GM12878 (cell line): ENCODE results near the gene OSBP. TPM values are rescaled to one million over a fixed set of nuclear protein-coding genes. Genes with fewer than 3 reads are reported as not detected.

Experiments used
- BMI1 ChIP-seq: fragments of 450-650 bp; IDR thresholded peaks from 2 replicates; pipeline ENCODE4 v1.6.1; 2016; ENCODE audit warnings: mild to moderate bottlenecking, moderate library complexity, borderline replicate concordance
- BRCA1 ChIP-seq: IDR thresholded peaks from 2 replicates; pipeline ENCODE4 v1.6.1; 2011; ENCODE audit warnings: low read depth, low read length, improper control_type of control experiment
- CEBPB ChIP-seq, 2 experiments: fragments of 150-350 bp in 1 of 2; IDR thresholded peaks; 2 replicates each; pipeline ENCODE4 v1.6.1; 2012 to 2014; ENCODE audit warnings: low read depth in 2 of 2, low read length in 2 of 2, borderline replicate concordance in 1 of 2, inconsistent platforms in 1 of 2
- EED ChIP-seq: sonication (generic); IDR thresholded peaks from 2 replicates; pipeline ENCODE4 v1.6.1; 2016; ENCODE audit warnings: antibody characterized with exemption, low read depth
- IRF4 ChIP-seq: IDR thresholded peaks from 2 replicates; pipeline ENCODE4 v1.6.1; 2011; ENCODE audit warnings: low read depth, low read length
- JUNB ChIP-seq: IDR thresholded peaks from 2 replicates; pipeline ENCODE4 v1.6.1; 2016; ENCODE audit warnings: antibody characterized with exemption, mild to moderate bottlenecking
- MYC ChIP-seq: IDR thresholded peaks from 2 replicates; pipeline ENCODE4 v1.6.1; 2011; ENCODE audit warnings: mild to moderate bottlenecking, low read length, moderate library complexity, inconsistent platforms; ENCODE audit not compliant: insufficient read depth, insufficient replicate concordance, insufficient read length, severe bottlenecking
- NRF1 ChIP-seq: conservative IDR thresholded peaks from 2 replicates; pipeline ENCODE4 v1.6.1; 2011; ENCODE audit warnings: mild to moderate bottlenecking, low read depth, low read length, improper control_type of control experiment
- RB1 ChIP-seq: fragments of 450-650 bp; formaldehyde crosslinking; IDR thresholded peaks from 2 replicates; pipeline ENCODE4 v1.6.1; 2017; ENCODE audit warnings: mild to moderate bottlenecking, borderline replicate concordance
- RBBP5 ChIP-seq: fragments of 200-600 bp; sonication (generic); conservative IDR thresholded peaks from 2 replicates; pipeline ENCODE4 v1.6.1; 2016
- RELA ChIP-seq: fragments of 450-650 bp; IDR thresholded peaks from 2 replicates; pipeline ENCODE4 v1.8.0; 2014; ENCODE audit warnings: borderline replicate concordance; ENCODE audit not compliant: partially characterized antibody
- SPI1 ChIP-seq: IDR thresholded peaks from 2 replicates; pipeline ENCODE4 v1.6.1; 2011; ENCODE audit warnings: low read depth, mild to moderate bottlenecking, low read length, moderate library complexity, borderline replicate concordance; ENCODE audit not compliant: insufficient read depth
- ZBED1 ChIP-seq: IDR thresholded peaks from 2 replicates; pipeline ENCODE4 v1.6.1; 2016; ENCODE audit warnings: borderline replicate concordance
- ZNF217 ChIP-seq: fragments of 450-650 bp; IDR thresholded peaks from 2 replicates; pipeline ENCODE4 v1.6.1; 2017; ENCODE audit warnings: antibody characterized with exemption, mild to moderate bottlenecking
- ZNF384 ChIP-seq: IDR thresholded peaks from 2 replicates; pipeline ENCODE4 v1.6.1; 2012; ENCODE audit warnings: low read depth, mild to moderate bottlenecking, low read length, improper control_type of control experiment, borderline replicate concordance
- ZSCAN29 ChIP-seq: fragments of 450-650 bp; IDR thresholded peaks from 2 replicates; pipeline ENCODE4 v1.6.1; 2017; ENCODE audit warnings: mild to moderate bottlenecking, moderate library complexity
- polyA plus RNA-seq, 11 experiments: library from polyadenylated mRNA; depleted of rRNA in 4 of 11; unstranded in 6 of 11; stranded (reverse) in 5 of 11; fragments of >200 nt; fragmentation: Nextera tagmentation in 4 of 11; fragmentation: Illumina TruSeq in 1 of 11; extraction: Ambion mirVana in 4 of 11; extraction: Trizol in 1 of 11; gene quantifications; 1 replicate in 1 of 11; 2 replicates in 10 of 11; pipeline versions ENCODE4 v1.2.1 to v1.2.3, GENCODE V29; 2011 to 2016; ENCODE audit warnings: inconsistent platforms in 2 of 11, missing spikeins in 2 of 11, low read depth in 1 of 11
- total RNA-seq, 4 experiments: library from RNA; depleted of rRNA in 3 of 4; stranded (reverse); fragments of >200 nt in 3 of 4; fragmentation: Illumina TruSeq in 1 of 4; extraction: Trizol in 1 of 4; gene quantifications; 2 replicates each; pipeline versions ENCODE4 v1.2.1 to v1.2.3, GENCODE V29; 2013 to 2021
- TF ChIP-seq, protein P1 (sequence below): fragments of 150-350 bp; IDR thresholded peaks from 2 replicates; pipeline ENCODE4 v1.6.1; 2014; ENCODE audit warnings: mild to moderate bottlenecking, low read depth, low read length
- TF ChIP-seq, protein P2 (sequence below): IDR thresholded peaks from 2 replicates; pipeline ENCODE4 v1.6.1; 2012; ENCODE audit warnings: low read depth, low read length, improper control_type of control experiment
- TF ChIP-seq, protein P3 (sequence below): IDR thresholded peaks from 2 replicates; pipeline ENCODE4 v1.6.1; 2012; ENCODE audit warnings: improper control_type of control experiment, low read depth, low read length; ENCODE audit not compliant: insufficient replicate concordance
- TF ChIP-seq, protein P4 (sequence below): fragments of 450-650 bp; formaldehyde crosslinking; IDR thresholded peaks from 2 replicates; pipeline ENCODE4 v1.4.0; 2022; ENCODE audit warnings: mild to moderate bottlenecking, moderate library complexity

OSBP gene
- total and polyA plus RNA-seq, 10 of the 15 experiments (the other 5 are each of a cell fraction or from before 2014, with no cell fraction given): 5.9 to 41.2 (median 21.7) TPM

DNA sequence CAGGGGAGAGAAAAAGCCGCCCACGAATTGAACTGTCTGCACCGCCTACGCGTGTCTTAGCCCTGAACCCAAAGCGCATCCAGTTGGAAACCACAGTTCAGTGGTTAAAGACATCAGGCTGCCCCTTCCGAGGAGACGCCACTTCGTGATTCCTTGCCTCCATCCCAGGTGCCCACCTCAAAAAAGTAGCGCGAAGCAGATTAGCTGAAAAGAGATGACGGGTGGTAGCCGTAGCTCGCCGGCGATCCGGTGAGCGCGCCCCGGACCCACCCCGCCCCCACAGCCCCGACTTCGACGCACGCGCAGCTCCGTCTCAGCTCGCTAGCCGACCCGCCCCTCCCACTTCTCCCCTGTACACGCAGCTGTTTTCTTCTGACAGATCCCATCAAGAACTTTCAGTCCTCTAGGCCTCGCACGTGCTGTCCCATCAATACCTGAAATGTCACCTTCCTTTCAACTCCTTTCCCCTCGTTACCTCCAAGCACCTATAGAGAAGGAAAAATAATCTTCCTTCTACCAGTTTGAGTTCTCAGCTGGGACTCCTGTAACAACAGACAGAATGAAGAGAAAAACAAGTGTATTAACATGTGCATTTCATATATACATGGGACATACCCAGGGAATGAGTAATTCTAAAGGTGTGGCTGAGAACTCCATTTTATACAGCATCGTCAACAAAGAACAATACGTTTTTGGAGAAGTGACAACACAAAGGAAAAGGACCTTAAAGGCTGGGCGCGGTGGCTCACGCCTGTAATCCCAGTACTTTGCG, 54.7 kb downstream of the OSBP start (continued):
- TF ChIP-seq, protein P1, sequence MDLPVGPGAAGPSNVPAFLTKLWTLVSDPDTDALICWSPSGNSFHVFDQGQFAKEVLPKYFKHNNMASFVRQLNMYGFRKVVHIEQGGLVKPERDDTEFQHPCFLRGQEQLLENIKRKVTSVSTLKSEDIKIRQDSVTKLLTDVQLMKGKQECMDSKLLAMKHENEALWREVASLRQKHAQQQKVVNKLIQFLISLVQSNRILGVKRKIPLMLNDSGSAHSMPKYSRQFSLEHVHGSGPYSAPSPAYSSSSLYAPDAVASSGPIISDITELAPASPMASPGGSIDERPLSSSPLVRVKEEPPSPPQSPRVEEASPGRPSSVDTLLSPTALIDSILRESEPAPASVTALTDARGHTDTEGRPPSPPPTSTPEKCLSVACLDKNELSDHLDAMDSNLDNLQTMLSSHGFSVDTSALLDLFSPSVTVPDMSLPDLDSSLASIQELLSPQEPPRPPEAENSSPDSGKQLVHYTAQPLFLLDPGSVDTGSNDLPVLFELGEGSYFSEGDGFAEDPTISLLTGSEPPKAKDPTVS: no peak
- TF ChIP-seq ZSCAN29 (no peak), ZBED1 (no peak), JUNB (no peak), CEBPB (IDR thresholded peaks at IDR 0.05; ENCODE audit: borderline replicate concordance in 1 of 2, low read depth in 2 of 2, low read length in 2 of 2) (no peak), NRF1 (peak; percentile 37), RB1 (no peak), RELA (no peak), BMI1 (no peak), ZNF384 (no peak), EED (peak; percentile 43), BRCA1 (no peak), RBBP5 (0 out of 2 replicates have a peak, but pooled peaks have one; percentile 42), MYC (no peak), IRF4 (no peak), ZNF217 (no peak), SPI1 (peak; percentile 41; the same call in 1 of the 2 replicates)
- TF ChIP-seq, protein P2, sequence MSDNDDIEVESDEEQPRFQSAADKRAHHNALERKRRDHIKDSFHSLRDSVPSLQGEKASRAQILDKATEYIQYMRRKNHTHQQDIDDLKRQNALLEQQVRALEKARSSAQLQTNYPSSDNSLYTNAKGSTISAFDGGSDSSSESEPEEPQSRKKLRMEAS: peak; percentile 80; the same call in 1 of the 2 replicates
- TF ChIP-seq, protein P3, sequence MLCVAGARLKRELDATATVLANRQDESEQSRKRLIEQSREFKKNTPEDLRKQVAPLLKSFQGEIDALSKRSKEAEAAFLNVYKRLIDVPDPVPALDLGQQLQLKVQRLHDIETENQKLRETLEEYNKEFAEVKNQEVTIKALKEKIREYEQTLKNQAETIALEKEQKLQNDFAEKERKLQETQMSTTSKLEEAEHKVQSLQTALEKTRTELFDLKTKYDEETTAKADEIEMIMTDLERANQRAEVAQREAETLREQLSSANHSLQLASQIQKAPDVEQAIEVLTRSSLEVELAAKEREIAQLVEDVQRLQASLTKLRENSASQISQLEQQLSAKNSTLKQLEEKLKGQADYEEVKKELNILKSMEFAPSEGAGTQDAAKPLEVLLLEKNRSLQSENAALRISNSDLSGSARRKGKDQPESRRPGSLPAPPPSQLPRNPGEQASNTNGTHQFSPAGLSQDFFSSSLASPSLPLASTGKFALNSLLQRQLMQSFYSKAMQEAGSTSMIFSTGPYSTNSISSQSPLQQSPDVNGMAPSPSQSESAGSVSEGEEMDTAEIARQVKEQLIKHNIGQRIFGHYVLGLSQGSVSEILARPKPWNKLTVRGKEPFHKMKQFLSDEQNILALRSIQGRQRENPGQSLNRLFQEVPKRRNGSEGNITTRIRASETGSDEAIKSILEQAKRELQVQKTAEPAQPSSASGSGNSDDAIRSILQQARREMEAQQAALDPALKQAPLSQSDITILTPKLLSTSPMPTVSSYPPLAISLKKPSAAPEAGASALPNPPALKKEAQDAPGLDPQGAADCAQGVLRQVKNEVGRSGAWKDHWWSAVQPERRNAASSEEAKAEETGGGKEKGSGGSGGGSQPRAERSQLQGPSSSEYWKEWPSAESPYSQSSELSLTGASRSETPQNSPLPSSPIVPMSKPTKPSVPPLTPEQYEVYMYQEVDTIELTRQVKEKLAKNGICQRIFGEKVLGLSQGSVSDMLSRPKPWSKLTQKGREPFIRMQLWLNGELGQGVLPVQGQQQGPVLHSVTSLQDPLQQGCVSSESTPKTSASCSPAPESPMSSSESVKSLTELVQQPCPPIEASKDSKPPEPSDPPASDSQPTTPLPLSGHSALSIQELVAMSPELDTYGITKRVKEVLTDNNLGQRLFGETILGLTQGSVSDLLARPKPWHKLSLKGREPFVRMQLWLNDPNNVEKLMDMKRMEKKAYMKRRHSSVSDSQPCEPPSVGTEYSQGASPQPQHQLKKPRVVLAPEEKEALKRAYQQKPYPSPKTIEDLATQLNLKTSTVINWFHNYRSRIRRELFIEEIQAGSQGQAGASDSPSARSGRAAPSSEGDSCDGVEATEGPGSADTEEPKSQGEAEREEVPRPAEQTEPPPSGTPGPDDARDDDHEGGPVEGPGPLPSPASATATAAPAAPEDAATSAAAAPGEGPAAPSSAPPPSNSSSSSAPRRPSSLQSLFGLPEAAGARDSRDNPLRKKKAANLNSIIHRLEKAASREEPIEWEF: no peak
- TF ChIP-seq, protein P4, sequence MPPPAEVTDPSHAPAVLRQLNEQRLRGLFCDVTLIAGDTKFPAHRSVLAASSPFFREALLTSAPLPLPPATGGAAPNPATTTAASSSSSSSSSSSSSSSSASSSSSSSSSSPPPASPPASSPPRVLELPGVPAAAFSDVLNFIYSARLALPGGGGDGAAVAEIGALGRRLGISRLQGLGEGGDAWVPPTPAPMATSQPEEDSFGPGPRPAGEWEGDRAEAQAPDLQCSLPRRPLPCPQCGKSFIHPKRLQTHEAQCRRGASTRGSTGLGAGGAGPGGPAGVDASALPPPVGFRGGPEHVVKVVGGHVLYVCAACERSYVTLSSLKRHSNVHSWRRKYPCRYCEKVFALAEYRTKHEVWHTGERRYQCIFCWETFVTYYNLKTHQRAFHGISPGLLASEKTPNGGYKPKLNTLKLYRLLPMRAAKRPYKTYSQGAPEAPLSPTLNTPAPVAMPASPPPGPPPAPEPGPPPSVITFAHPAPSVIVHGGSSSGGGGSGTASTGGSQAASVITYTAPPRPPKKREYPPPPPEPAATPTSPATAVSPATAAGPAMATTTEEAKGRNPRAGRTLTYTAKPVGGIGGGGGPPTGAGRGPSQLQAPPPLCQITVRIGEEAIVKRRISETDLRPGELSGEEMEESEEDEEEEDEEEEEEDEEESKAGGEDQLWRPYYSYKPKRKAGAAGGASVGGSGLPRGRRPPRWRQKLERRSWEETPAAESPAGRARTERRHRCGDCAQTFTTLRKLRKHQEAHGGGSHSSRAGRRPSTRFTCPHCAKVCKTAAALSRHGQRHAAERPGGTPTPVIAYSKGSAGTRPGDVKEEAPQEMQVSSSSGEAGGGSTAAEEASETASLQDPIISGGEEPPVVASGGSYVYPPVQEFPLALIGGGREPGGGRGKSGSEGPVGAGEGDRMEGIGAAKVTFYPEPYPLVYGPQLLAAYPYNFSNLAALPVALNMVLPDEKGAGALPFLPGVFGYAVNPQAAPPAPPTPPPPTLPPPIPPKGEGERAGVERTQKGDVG (CRISPR knock-in tag): no peak
